Measurements from ENCODE around the gene ZNF784.

Gene ZNF784

GRCh38 chr19:55656988-55657747 lies 32.8 kb upstream of the ZNF784 start:
- no peak overlapping the region for H3K4me3 ChIP-seq (ENCODE audit: low read depth, low read length)

- H3K4me3 ChIP-seq (ENCODE audit: low read depth, low read length), result peak overlapping the region; percentile 92
These were observed 32.2 kb upstream of the ZNF784 start for GRCh38 chr19:55656552-55656951.

GRCh38 chr19:55655648-55656040 lies 31.3 kb upstream of the ZNF784 start:
- H3K4me3 ChIP-seq (ENCODE audit: low read depth, low read length), result peak overlapping the region; percentile 92

- peak within 1 kb of the TSS; percentile 92 for H3K4me3 ChIP-seq (ENCODE audit: low read depth, low read length)
These were observed 30.7 kb upstream of the ZNF784 start, which contains the start of gene U2AF2 for GRCh38 chr19:55654868-55655647. U2AF2 (plus strand) TSS chr19:55655035; CDS start chr19:55655105, 70 bp downstream.

- H3K4me3 ChIP-seq (ENCODE audit: low read depth, low read length), result peak overlapping the region; percentile 85
These were observed 30.0 kb upstream of the ZNF784 start for GRCh38 chr19:55654323-55654867.

GRCh38 chr19:55653651-55654322 lies 29.4 kb upstream of the ZNF784 start:
- H3K4me3 ChIP-seq (ENCODE audit: low read depth, low read length), result peak overlapping the region; percentile 85

- peak overlapping the region; percentile 8 for H3K4me3 ChIP-seq (ENCODE audit: low read depth, low read length)
These were observed 28.2 kb upstream of the ZNF784 start for GRCh38 chr19:55652311-55653128.

GRCh38 chr19:55651236-55651635 lies 26.9 kb upstream of the ZNF784 start:
- no peak overlapping the region for H3K4me3 ChIP-seq (ENCODE audit: low read depth, low read length)

- no peak overlapping the region for H3K4me3 ChIP-seq (ENCODE audit: low read depth, low read length)
These were observed 26.4 kb upstream of the ZNF784 start for GRCh38 chr19:55650602-55651230.

- no peak overlapping the region for H3K4me3 ChIP-seq (ENCODE audit: low read depth, low read length)
These were observed 25.8 kb upstream of the ZNF784 start for GRCh38 chr19:55650126-55650557.

- no peak overlapping the region for H3K4me3 ChIP-seq (ENCODE audit: low read depth, low read length)
These were observed 25.1 kb upstream of the ZNF784 start for GRCh38 chr19:55649268-55650125.

- H3K4me3 ChIP-seq (ENCODE audit: low read depth, low read length), result peak overlapping the region; percentile 83
These were observed 24.4 kb upstream of the ZNF784 start for GRCh38 chr19:55648585-55649267.

- peak within 1 kb of the TSS; percentile 83 for H3K4me3 ChIP-seq (ENCODE audit: low read depth, low read length)
These were observed 23.6 kb upstream of the ZNF784 start, which contains the start of gene CCDC106 for GRCh38 chr19:55647732-55648584. CCDC106 (plus strand) TSS chr19:55648212; CDS start chr19:55649047, 835 bp downstream.

- peak overlapping the region; percentile 83 for H3K4me3 ChIP-seq (ENCODE audit: low read depth, low read length)
These were observed 22.7 kb upstream of the ZNF784 start for GRCh38 chr19:55646889-55647731.

GRCh38 chr19:55645512-55645881 lies 21.1 kb upstream of the ZNF784 start:
- no peak overlapping the region for H3K4me3 ChIP-seq (ENCODE audit: low read depth, low read length)

- H3K4me3 ChIP-seq (ENCODE audit: low read depth, low read length), result no peak overlapping the region
These were observed 20.6 kb upstream of the ZNF784 start for GRCh38 chr19:55644842-55645511.

Data from iPS-11a (cell line).